ENCODE data around the gene MARVELD1. TPM values are rescaled to one million over a fixed set of nuclear protein-coding genes. Genes with fewer than 3 reads are reported as not detected.

Gene MARVELD1
- total RNA-seq, 4 donors from 2014 or later: 5.6 to 24.6 (median 13.6) TPM

- in situ Hi-C loops (cut with MboI; ENCODE audit: low pct_ligation_motif_present in 1 of 4, low pct_unique_long_range_greater_than_20kb in 1 of 4, low sequenced_read_pairs in 3 of 4) (no loop called here), intact Hi-C loops (cut with DNase I; ENCODE audit: low total_unique reads) (no loop called here)
- peak; percentile 53 for DNase-seq
- WGBS, 2 donors (ENCODE audit: low coverage in 1 of 2): 0 to 45% methylated on average over 1 to 12 of the region's 12 CpGs
- no peak overlapping the region for H3K4me3 ChIP-seq
- TF ChIP-seq POLR2A (IDR thresholded peaks at IDR 0.05) (no peak), POLR2AphosphoS5 (IDR thresholded peaks at IDR 0.05) (no peak), CTCF (IDR thresholded peaks at IDR 0.05) (peak; percentile 76 to 87 (median 85)), EP300 (IDR thresholded peaks at IDR 0.05; ENCODE audit: low read depth) (no peak)
- no peak overlapping the region for H3K27ac ChIP-seq
- H3K4me1 ChIP-seq: peaks cover 0 to 22% (median 15%) of the 10 kb centered on the region in 4 donors
- no peaks in the 10 kb centered on the region for H3K9me3 ChIP-seq
- no peaks in the 10 kb centered on the region for H3K27me3 ChIP-seq
- no peaks in the 10 kb centered on the region for H3K36me3 ChIP-seq
Observed at GRCh38 chr10:97701438-97702069, 12.0 kb upstream of the MARVELD1 start.

DNA sequence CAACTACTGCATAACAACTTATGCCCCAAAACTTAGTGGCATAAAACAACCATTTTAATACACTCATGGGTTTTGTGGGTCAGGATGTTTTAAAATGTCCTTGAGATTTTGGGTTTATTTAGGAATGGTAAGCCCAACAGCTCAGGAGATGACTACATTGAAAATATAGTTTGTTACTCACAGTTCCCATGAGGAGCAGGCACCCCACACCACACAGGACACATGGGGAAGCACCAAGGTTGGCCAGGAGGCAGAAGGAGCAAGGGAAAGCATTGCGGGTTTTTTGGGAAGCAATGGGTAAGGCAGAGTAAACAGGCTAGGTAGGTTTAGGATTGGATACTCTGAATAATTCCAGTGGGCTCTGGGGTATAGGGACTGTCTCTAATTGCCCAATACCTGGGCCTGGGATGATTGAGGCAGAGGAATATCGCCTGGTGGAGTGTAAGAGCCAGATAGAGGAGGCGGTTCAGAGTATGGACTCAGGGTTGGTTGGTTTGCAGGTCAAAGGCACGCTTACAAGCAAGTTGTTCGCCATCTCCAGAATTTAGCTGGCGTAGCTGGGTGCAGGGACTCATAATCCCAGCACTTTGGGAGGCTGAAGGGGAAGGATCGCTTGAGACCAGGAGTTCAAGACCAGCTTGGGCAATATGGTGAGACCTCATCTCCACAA is 10.0 kb upstream of the MARVELD1 start:
- TF ChIP-seq POLR2AphosphoS5 (IDR thresholded peaks at IDR 0.05) (no peak), EP300 (IDR thresholded peaks at IDR 0.05; ENCODE audit: low read depth) (no peak), POLR2A (IDR thresholded peaks at IDR 0.05) (no peak), CTCF (IDR thresholded peaks at IDR 0.05) (no peak)
- intact Hi-C loops (cut with DNase I; ENCODE audit: low total_unique reads) (loop anchor here (1.0 kb wide), 1 partner anchor 27 kb away; no protein-coding TSS in a partner anchor), in situ Hi-C loops (cut with MboI; ENCODE audit: low pct_ligation_motif_present in 1 of 4, low pct_unique_long_range_greater_than_20kb in 1 of 4, low sequenced_read_pairs in 3 of 4) (no loop called here)
- H3K4me3 ChIP-seq: no peak overlapping the region
- H3K27ac ChIP-seq: no peak overlapping the region
- WGBS, 2 donors (ENCODE audit: low coverage in 1 of 2): 72 to 84% methylated on average over 7 of the region's 7 CpGs
- H3K4me1 ChIP-seq: peaks cover 0 to 9% (median 4%) of the 10 kb centered on the region in 4 donors
- H3K36me3 ChIP-seq: no peaks in the 10 kb centered on the region
- DNase-seq: no peak
- no peaks in the 10 kb centered on the region for H3K9me3 ChIP-seq
- no peaks in the 10 kb centered on the region for H3K27me3 ChIP-seq

- in situ Hi-C loops (cut with MboI; ENCODE audit: low pct_ligation_motif_present in 1 of 4, low pct_unique_long_range_greater_than_20kb in 1 of 4, low sequenced_read_pairs in 3 of 4) (no loop called here), intact Hi-C loops (cut with DNase I; ENCODE audit: low total_unique reads) (no loop called here)
- 82% methylated on average over 1 of the region's 1 CpG; no CpG with 5 or more reads in 1 of the 2 donors for WGBS, 2 donors (ENCODE audit: low coverage in 1 of 2)
- Histone ChIP-seq H3K4me3 (no peak overlapping the region), H3K36me3 (no peaks in the 10 kb centered on the region), H3K4me1 (peaks cover 0 to 14% (median 7%) of the 10 kb centered on the region in 4 donors), H3K27ac (no peak overlapping the region), H3K27me3 (no peaks in the 10 kb centered on the region), H3K9me3 (no peaks in the 10 kb centered on the region)
- TF ChIP-seq POLR2A (IDR thresholded peaks at IDR 0.05): no peak
- no peak for TF ChIP-seq CTCF (IDR thresholded peaks at IDR 0.05)
- TF ChIP-seq EP300 (IDR thresholded peaks at IDR 0.05; ENCODE audit: low read depth): no peak
- TF ChIP-seq POLR2AphosphoS5 (IDR thresholded peaks at IDR 0.05): no peak
- no peak for DNase-seq
Observed at GRCh38 chr10:97704341-97704740, 9.2 kb upstream of the MARVELD1 start.

DNA sequence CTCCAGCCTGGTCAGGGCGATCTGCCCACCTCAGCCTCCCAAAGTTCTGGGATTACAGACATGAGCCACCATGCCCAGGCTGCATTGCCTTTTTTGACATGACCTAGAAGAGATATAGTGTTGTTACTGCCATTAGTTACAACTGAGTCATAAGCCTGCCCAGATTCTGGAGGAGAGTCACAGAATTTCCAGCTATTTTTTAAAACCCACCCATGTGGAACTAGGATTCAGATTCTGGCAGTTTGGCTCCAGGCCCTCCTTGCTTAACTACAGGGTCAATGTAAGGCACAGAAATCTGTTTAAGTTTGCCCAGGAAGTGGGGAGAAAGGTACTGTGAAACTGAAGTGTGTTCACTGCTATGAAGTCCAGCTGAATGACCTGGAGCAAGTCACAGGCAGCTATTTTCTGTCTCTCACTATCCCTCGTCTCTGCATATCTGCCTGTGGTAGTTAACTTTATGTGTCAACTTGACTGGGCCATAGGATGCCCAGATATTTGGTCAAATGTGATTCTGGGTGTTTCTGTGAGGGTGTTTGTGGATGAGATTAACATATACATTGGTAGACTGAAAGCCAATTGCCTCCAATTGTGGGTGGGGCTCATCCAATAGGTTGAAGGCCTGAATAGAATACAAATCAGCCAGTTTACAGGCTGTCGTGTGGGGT is 8.4 kb upstream of the MARVELD1 start:
- 74 to 100% methylated on average over 1 to 3 of the region's 3 CpGs for WGBS, 2 donors (ENCODE audit: low coverage in 1 of 2)
- Histone ChIP-seq H3K9me3 (no peaks in the 10 kb centered on the region), H3K27ac (no peak overlapping the region), H3K4me1 (peaks cover 3 to 20% (median 11%) of the 10 kb centered on the region in 4 donors), H3K4me3 (no peak overlapping the region), H3K36me3 (no peaks in the 10 kb centered on the region), H3K27me3 (no peaks in the 10 kb centered on the region)
- TF ChIP-seq POLR2AphosphoS5 (IDR thresholded peaks at IDR 0.05) (no peak), CTCF (IDR thresholded peaks at IDR 0.05) (no peak), POLR2A (IDR thresholded peaks at IDR 0.05) (no peak), EP300 (IDR thresholded peaks at IDR 0.05; ENCODE audit: low read depth) (no peak)
- intact Hi-C loops (cut with DNase I; ENCODE audit: low total_unique reads): no loop called here
- no peak for DNase-seq
- in situ Hi-C loops (cut with MboI; ENCODE audit: low pct_ligation_motif_present in 1 of 4, low pct_unique_long_range_greater_than_20kb in 1 of 4, low sequenced_read_pairs in 3 of 4): no loop called here
